Measurements from ENCODE around the gene SSH2. TPM values are rescaled to one million over a fixed set of nuclear protein-coding genes. Genes with fewer than 3 reads are reported as not detected.

SSH2 gene
- total RNA-seq, 6 experiments from 2014 or later: 22.2 to 27.0 (median 23.2) TPM

DNA sequence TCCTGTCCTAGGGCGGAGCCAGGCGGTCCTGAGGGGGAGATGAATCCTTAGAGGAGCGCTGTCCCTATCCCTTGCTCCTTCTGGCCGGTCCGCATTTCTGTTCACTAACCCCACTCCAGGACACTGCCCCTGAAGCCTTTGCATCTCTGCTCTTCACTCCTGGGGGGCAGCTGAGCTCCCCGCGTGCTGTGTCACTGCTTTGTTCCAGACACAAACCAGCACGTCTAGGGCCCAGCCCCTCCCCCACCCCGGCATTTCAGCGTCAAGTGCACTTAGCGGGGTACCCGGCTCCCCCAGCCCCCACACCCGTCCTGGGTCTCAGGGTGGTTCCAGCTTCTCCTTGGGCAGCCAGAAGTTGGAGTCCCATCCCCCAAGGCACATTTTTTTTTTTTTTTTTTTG is 316.2 kb downstream of the SSH2 start:
- Mint-ChIP-seq H3K36me3 (ENCODE audit: low read depth) (no peaks in the 10 kb centered on the region), H3K4me3 (no peak overlapping the region; the same call in 1 of the 2 replicates), H3K4me1 (ENCODE audit: low read depth) (peaks cover 26% of the 10 kb centered on the region), H3K9me3 (no peaks in the 10 kb centered on the region), H3K27me3 (ENCODE audit: insufficient read depth) (peaks cover 2% of the 10 kb centered on the region), H3K27ac (no peak overlapping the region)
- TF ChIP-seq, protein P1, sequence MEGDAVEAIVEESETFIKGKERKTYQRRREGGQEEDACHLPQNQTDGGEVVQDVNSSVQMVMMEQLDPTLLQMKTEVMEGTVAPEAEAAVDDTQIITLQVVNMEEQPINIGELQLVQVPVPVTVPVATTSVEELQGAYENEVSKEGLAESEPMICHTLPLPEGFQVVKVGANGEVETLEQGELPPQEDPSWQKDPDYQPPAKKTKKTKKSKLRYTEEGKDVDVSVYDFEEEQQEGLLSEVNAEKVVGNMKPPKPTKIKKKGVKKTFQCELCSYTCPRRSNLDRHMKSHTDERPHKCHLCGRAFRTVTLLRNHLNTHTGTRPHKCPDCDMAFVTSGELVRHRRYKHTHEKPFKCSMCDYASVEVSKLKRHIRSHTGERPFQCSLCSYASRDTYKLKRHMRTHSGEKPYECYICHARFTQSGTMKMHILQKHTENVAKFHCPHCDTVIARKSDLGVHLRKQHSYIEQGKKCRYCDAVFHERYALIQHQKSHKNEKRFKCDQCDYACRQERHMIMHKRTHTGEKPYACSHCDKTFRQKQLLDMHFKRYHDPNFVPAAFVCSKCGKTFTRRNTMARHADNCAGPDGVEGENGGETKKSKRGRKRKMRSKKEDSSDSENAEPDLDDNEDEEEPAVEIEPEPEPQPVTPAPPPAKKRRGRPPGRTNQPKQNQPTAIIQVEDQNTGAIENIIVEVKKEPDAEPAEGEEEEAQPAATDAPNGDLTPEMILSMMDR (IDR thresholded peaks at IDR 0.05): no peak
- DNase-seq: no peak

DNA sequence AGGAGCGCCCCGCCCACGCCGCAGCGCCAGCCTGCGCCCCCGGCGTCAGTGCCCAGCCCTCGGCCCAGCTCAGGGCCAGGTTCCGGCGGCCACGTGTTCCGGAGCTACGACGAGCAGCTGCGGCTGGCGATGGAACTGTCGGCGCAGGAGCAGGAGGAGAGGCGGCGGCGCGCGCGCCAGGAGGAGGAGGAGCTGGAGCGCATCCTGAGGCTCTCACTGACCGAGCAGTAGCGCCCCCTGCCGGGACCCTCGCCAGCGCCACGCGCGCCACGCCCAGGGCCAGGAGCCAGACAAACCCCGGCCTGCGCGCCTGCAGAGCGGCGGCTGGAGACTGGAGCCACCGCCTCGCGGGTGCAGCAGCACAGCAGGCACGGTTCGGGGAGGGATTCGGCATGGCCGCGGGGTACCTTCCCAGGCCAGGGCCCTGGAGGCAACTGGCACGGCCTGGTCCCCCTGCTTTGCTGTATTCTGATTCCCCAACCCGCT is 316.6 kb downstream of the SSH2 start:
- H3K4me1 Mint-ChIP-seq (ENCODE audit: low read depth): peaks cover 25% of the 10 kb centered on the region
- DNase-seq: no peak
- H3K4me3 Mint-ChIP-seq: no peak overlapping the region; the same call in 1 of the 2 replicates
- peaks cover 2% of the 10 kb centered on the region; the same call in 1 of the 2 replicates for H3K27me3 Mint-ChIP-seq (ENCODE audit: insufficient read depth)
- TF ChIP-seq, protein P1 (IDR thresholded peaks at IDR 0.05): peak; percentile 81
- H3K9me3 Mint-ChIP-seq: no peaks in the 10 kb centered on the region
- H3K36me3 Mint-ChIP-seq (ENCODE audit: low read depth): no peaks in the 10 kb centered on the region
- no peak overlapping the region for H3K27ac Mint-ChIP-seq

DNA sequence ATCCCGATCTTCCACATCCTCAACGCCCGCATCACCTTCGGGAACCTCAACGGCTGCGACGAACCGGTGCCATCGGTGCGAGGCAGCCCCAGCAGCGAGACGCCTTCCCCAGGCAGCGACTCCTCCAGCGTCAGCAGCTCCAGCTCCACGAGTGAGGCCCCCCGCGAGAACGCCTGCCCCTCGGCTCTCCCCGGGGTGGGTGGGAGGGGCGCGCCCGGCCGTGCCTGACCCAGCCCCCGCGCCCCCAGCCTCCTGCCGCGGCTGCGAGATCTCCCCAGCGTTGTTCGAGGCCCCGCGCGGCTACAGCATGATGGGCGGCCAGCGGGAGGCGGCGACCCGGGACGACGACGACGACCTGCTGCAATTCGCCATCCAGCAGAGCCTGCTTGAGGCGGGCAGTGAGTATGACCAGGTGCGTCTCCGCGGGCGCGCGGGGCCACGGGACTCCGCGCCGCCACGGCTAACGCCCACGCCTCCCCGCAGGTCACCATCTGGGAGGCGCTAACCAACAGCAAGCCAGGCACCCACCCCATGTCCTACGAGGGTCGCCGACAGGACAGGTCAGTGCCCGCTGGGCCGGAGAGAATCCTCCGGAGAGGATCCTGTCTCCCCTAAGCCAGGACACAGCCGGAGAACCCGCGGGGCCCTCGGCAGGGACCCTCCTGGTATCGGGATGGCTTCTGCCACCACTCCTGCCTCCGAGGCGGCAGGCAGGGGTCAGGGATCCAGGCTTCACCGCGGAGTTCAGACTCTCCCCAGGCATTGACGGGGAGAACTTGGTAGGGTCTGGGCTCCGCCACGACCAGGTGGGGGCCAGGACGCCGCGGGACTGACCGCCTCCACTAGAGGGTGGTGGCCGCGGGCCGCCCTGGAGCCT is 317.4 kb downstream of the SSH2 start:
- peaks cover 25% of the 10 kb centered on the region for H3K4me1 Mint-ChIP-seq (ENCODE audit: low read depth)
- no peak overlapping the region for H3K27ac Mint-ChIP-seq
- peaks cover 5% of the 10 kb centered on the region; the same call in 1 of the 2 replicates for H3K27me3 Mint-ChIP-seq (ENCODE audit: insufficient read depth)
- H3K36me3 Mint-ChIP-seq (ENCODE audit: low read depth): no peaks in the 10 kb centered on the region
- TF ChIP-seq, protein P1 (IDR thresholded peaks at IDR 0.05): no peak
- H3K9me3 Mint-ChIP-seq: no peaks in the 10 kb centered on the region
- no peak overlapping the region for H3K4me3 Mint-ChIP-seq
- no peak for DNase-seq

DNA sequence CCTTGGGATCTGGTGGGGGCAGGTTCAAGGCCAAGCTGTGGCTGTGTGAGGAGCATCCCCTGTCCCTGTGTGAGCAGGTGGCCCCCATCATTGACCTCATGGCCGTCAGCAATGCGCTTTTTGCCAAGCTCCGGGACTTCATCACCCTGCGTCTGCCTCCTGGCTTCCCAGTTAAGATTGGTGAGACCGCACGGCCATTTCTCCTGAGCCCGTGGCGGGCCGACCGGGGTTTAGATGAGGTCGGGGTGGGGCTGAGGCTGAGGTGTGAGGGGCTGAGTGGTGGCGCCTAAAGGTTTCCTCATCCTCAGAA is 318.0 kb downstream of the SSH2 start:
- Mint-ChIP-seq H3K4me1 (ENCODE audit: low read depth) (peaks cover 19% of the 10 kb centered on the region), H3K9me3 (no peaks in the 10 kb centered on the region), H3K36me3 (ENCODE audit: low read depth) (no peaks in the 10 kb centered on the region), H3K27me3 (ENCODE audit: insufficient read depth) (peaks cover 6% of the 10 kb centered on the region; the same call in 1 of the 2 replicates), H3K27ac (no peak overlapping the region), H3K4me3 (no peak overlapping the region)
- DNase-seq: no peak
- TF ChIP-seq, protein P1 (IDR thresholded peaks at IDR 0.05): no peak

DNA sequence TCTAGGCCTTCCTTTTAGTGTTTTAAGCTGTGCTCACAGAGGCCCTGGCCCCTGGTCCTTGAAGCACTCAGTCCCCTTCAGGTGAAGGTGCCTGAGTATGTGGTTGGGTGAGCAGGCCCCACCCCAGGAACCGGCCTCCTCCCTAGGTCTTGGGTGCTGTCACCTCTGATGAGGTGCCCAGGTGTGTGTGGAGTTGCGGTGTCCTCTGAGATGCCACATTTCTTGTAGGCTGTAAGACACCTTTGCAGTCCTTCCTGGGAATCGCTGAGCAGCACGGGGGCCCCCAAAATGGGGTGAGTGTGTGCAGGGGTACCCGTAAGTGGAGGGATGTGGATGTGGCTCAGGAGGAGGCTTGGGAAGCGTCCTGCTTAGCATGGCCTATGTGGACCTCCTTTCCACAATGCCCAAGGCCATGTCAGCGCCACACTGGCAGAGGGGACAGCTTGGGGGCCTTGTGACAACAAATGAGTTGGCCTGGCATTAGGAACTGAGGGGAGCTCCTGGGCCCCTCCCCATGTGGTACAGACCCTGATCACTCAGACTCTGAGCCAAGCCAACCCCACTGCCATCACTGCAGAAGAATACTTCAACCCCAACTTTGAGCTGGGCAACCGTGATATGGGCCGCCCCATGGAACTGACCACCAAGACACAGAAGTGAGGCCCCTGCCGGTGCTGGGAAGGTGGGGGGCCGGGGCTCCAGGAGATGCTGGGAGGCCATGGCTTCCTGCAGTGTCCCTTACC is 318.5 kb downstream of the SSH2 start:
- TF ChIP-seq, protein P1 (IDR thresholded peaks at IDR 0.05): no peak
- Mint-ChIP-seq H3K4me1 (ENCODE audit: low read depth) (peaks cover 15% of the 10 kb centered on the region), H3K9me3 (no peaks in the 10 kb centered on the region), H3K36me3 (ENCODE audit: low read depth) (no peaks in the 10 kb centered on the region), H3K27ac (no peak overlapping the region), H3K27me3 (ENCODE audit: insufficient read depth) (peaks cover 7% of the 10 kb centered on the region; the same call in 1 of the 2 replicates), H3K4me3 (no peak overlapping the region)
- no peak for DNase-seq
